ENCODE measurements around the gene SH3GLB1. TPM values are rescaled to one million over a fixed set of nuclear protein-coding genes. Genes with fewer than 3 reads are reported as not detected.

Gene SH3GLB1
- total and polyA plus RNA-seq, 2 of the 4 experiments (the other 2 are of a cell fraction) = 22.2 to 36.5 TPM

GRCh38 chr1:86750530-86750929, 46.2 kb downstream of the SH3GLB1 start:
- ATAC-seq (ENCODE audit: low read depth) = no peak
- no peak overlapping the region for H2AK5ac ChIP-seq (ENCODE audit: low read depth, low read length)
- peaks cover 3% of the 10 kb centered on the region; the same call in 1 of the 2 replicates for H3K36me3 ChIP-seq (ENCODE audit: control insufficient read depth, insufficient read depth, low read length)
- DNase-seq = no peak
- no peak overlapping the region for H3K23ac ChIP-seq (ENCODE audit: low read depth, low read length)
- no peak overlapping the region for H3K4me3 ChIP-seq (ENCODE audit: insufficient read depth, low read depth, low read length)
- no peak overlapping the region for H2AFZ ChIP-seq (replicated peaks; ENCODE audit: low read length, poor library complexity)
- no CpG with 5 or more reads among the region's 5 CpGs for WGBS, 2 experiments (ENCODE audit: extremely low coverage in 2 of 2, insufficient read length in 1 of 2)
- intact Hi-C loops (cut with micrococcal nuclease) (no loop called here), dilution Hi-C loops (cut with HindIII; ENCODE audit: low sequenced_read_pairs, unreplicated experiment) (no loop called here), in situ Hi-C loops (cut with MboI; ENCODE audit: low sequenced_read_pairs) (no loop called here)
- no peaks in the 10 kb centered on the region for H4K20me1 ChIP-seq (ENCODE audit: insufficient read depth, low read length)
- no peaks in the 10 kb centered on the region for H3K9me1 ChIP-seq (ENCODE audit: insufficient read depth, low read length)
- no peak overlapping the region for H3K27ac ChIP-seq (ENCODE audit: insufficient read depth, low read length)
- no peaks in the 10 kb centered on the region for H3K27me3 ChIP-seq (ENCODE audit: control insufficient read depth, insufficient read depth, low read length)
- H4K5ac ChIP-seq (ENCODE audit: low read depth, low read length) = no peak overlapping the region
- CTCF ChIA-PET = no interaction called here
- no peak overlapping the region for H3K9ac ChIP-seq (ENCODE audit: low read depth, low read length)
- POLR2A ChIA-PET (ENCODE audit: unreplicated experiment) = no interaction called here
- no peaks in the 10 kb centered on the region for H3K79me1 ChIP-seq (ENCODE audit: low read depth in 1 of 2, low read length in 2 of 2)
- H2BK5ac ChIP-seq (ENCODE audit: low read depth, low read length, poor library complexity, severe bottlenecking) = no peak overlapping the region
- H3K18ac ChIP-seq (ENCODE audit: low read depth, low read length) = no peak overlapping the region
- BruUV-seq (replicated peaks) = no TSS peak
- H2BK15ac ChIP-seq (ENCODE audit: low read depth, low read length) = no peak overlapping the region
- H3K4me1 ChIP-seq (ENCODE audit: control insufficient read depth, insufficient read depth, low read length) = no peaks in the 10 kb centered on the region
- no peaks in the 10 kb centered on the region for H3K9me3 ChIP-seq (ENCODE audit: control insufficient read depth, insufficient read depth, low read length)
- H3K14ac ChIP-seq (replicated peaks; ENCODE audit: low read depth, low read length) = no peak overlapping the region
- no peak overlapping the region for H2BK120ac ChIP-seq (ENCODE audit: low read depth, low read length)
- no peak overlapping the region for H3K56ac ChIP-seq (ENCODE audit: extremely low read depth, insufficient read depth, low read length)
- TF ChIP-seq RFX5 (IDR thresholded peaks at IDR 0.05; ENCODE audit: low read depth, low read length) (no peak), USF2 (IDR thresholded peaks at IDR 0.05; ENCODE audit: low read depth, low read length) (no peak), MAFK (IDR thresholded peaks at IDR 0.05; ENCODE audit: low read depth, low read length) (no peak), POLR2A (IDR thresholded peaks at IDR 0.05; ENCODE audit: low read depth, low read length) (no peak), MXI1 (IDR thresholded peaks at IDR 0.05; ENCODE audit: borderline replicate concordance, low read depth, low read length) (no peak), NFE2L2 (IDR thresholded peaks at IDR 0.05; ENCODE audit: low read depth, low read length) (no peak), BHLHE40 (IDR thresholded peaks at IDR 0.05; ENCODE audit: low read depth, low read length) (no peak), CEBPB (IDR thresholded peaks at IDR 0.05; ENCODE audit: low read depth, low read length) (no peak), RCOR1 (IDR thresholded peaks at IDR 0.05; ENCODE audit: insufficient replicate concordance, low read length) (no peak), FOS (IDR thresholded peaks at IDR 0.05; ENCODE audit: low read depth, low read length) (no peak), ELK1 (IDR thresholded peaks at IDR 0.05; ENCODE audit: borderline replicate concordance, low read depth, low read length) (no peak), CHD1 (IDR thresholded peaks at IDR 0.05; ENCODE audit: low read depth, low read length) (no peak), MAZ (IDR thresholded peaks at IDR 0.05; ENCODE audit: borderline replicate concordance, low read depth, low read length) (no peak), SMC3 (IDR thresholded peaks at IDR 0.05; ENCODE audit: low read depth, low read length) (no peak), RAD21 (IDR thresholded peaks at IDR 0.05; ENCODE audit: low read length) (no peak), CTCF (conservative IDR thresholded peaks at IDR 0.05; ENCODE audit: low read depth, low read length) (no peak)
- H4K8ac ChIP-seq (ENCODE audit: low read depth in 2 of 2, low read length in 2 of 2) = no peak overlapping the region
- no peak overlapping the region for H4K91ac ChIP-seq (ENCODE audit: insufficient read depth, low read depth, low read length)
- H2AK9ac ChIP-seq (replicated peaks; ENCODE audit: low read depth, low read length, poor library complexity) = no peak overlapping the region
- no peak overlapping the region for H3K4me2 ChIP-seq (ENCODE audit: low read depth, low read length)
- no peak overlapping the region for H3K4ac ChIP-seq (ENCODE audit: low read depth, low read length)
- H2BK20ac ChIP-seq (ENCODE audit: low read depth, low read length) = no peak overlapping the region
